ENCODE measurements around the gene NACAD.

NACAD gene

DNA sequence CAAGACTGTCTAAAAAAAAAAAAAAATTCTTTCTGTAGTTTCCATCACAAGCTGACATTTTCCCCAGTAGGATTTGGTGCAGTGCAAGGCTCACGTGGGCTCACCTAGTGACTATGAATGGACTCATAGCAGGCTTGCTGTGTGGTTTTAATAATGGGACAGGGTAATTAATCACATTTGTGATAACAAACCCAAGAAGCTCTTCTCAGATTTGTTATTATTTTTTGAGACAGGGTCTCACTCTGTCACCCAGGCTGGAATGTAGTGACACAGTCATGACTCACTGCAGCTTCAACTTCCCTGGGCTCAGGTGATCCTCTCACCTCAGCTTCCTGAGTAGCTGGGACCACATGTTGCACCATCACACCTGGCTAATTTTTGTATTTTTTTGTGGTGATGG lies 40.0 kb downstream of the NACAD start:
- no peak overlapping the region for H3K27ac ChIP-seq
- TF ChIP-seq ZFX (IDR thresholded peaks at IDR 0.05; ENCODE audit: borderline replicate concordance) = no peak
- TF ChIP-seq, protein P1, sequence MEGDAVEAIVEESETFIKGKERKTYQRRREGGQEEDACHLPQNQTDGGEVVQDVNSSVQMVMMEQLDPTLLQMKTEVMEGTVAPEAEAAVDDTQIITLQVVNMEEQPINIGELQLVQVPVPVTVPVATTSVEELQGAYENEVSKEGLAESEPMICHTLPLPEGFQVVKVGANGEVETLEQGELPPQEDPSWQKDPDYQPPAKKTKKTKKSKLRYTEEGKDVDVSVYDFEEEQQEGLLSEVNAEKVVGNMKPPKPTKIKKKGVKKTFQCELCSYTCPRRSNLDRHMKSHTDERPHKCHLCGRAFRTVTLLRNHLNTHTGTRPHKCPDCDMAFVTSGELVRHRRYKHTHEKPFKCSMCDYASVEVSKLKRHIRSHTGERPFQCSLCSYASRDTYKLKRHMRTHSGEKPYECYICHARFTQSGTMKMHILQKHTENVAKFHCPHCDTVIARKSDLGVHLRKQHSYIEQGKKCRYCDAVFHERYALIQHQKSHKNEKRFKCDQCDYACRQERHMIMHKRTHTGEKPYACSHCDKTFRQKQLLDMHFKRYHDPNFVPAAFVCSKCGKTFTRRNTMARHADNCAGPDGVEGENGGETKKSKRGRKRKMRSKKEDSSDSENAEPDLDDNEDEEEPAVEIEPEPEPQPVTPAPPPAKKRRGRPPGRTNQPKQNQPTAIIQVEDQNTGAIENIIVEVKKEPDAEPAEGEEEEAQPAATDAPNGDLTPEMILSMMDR (IDR thresholded peaks at IDR 0.05) = no peak

DNA sequence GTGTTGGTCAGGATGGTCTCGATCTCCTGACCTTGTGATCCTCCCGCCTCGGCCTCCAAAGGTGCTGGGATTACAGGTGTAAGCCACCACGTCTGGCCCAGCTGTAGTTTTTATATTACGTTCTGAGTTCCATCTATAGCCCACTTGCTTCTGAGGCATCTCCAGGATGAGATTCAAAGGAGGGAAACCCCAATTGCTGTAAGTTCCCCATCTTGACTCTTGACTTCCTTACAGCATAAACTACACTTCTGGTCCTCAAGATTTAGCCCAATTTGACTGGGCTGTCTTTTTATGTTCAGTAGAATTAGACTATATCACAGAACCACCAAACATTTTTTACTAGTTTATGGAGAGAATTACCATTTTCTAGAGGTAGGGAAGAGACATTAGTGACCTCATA lies 44.4 kb downstream of the NACAD start:
- TF ChIP-seq, protein P1 (IDR thresholded peaks at IDR 0.05) = no peak
- no peak for TF ChIP-seq ZFX (IDR thresholded peaks at IDR 0.05; ENCODE audit: borderline replicate concordance)
- H3K27ac ChIP-seq = no peak overlapping the region

DNA sequence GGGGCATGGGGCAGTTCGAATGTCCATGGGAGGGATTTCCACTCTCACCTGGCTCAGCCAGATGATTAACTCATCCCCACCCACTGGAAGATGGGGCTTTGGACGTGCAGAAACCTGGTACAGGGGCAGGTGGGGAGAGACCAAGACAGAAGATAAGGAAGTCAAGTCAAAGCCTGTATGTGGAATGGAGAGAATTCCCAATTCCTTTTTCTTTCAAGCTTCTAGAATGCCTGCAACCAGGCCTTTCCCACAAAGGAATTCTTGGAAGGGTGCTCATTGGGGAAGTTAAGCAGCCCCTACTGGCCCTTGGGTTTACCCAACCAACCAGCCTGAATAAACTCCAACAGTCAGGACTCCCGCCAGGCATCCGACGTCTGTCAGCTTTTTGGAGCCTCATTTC lies 49.7 kb downstream of the NACAD start:
- TF ChIP-seq, protein P1 (IDR thresholded peaks at IDR 0.05) = no peak
- no peak for TF ChIP-seq ZFX (IDR thresholded peaks at IDR 0.05; ENCODE audit: borderline replicate concordance)

DNA sequence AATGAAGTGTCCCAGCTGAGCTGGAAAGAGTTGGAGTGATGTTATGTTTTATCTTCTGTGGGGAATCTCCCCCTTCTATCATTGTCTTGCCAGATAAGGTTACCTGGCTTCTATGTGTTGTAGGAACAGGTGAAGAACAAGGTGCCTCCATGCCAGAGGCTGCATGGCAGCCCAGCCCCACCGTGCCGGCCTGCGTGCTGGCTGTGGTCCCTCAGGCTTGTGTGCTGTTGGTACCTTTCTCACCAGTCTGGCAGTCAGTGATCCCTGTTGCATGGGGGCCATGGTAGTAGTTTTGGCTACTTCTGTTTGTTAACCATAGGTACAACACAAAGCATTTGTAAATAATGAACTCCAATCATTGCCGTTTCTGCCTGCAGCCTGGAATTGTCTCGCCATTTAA lies 50.9 kb downstream of the NACAD start:
- TF ChIP-seq ZFX (IDR thresholded peaks at IDR 0.05; ENCODE audit: borderline replicate concordance) = no peak
- TF ChIP-seq, protein P1 (IDR thresholded peaks at IDR 0.05) = no peak
- no peak overlapping the region for H3K27ac ChIP-seq

More for the DNA sequence above, 49.7 kb downstream of the NACAD start:
- H3K27ac ChIP-seq = no peak overlapping the region

DNA sequence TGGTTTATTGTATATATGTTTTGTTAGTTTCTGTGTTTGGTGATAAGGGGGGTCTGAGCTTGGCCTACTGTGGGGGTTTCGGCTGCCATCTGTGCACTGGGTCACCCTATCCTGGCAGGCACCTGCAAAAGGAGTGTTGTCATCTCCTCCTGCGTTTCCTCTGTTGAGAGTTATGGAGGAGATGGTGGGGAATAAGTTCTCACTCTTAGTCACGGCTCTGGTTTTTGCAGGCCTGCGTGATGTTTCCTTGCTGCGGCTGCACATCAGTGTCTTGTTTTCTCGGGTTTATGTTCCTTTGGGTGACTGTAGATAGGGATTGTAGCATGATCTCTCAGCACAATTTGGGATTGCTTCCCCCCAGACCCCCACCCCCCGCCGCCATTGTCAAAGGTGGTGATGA lies 52.0 kb downstream of the NACAD start:
- TF ChIP-seq, protein P1 (IDR thresholded peaks at IDR 0.05) = no peak
- TF ChIP-seq ZFX (IDR thresholded peaks at IDR 0.05; ENCODE audit: borderline replicate concordance) = no peak
- no peak overlapping the region for H3K27ac ChIP-seq

DNA sequence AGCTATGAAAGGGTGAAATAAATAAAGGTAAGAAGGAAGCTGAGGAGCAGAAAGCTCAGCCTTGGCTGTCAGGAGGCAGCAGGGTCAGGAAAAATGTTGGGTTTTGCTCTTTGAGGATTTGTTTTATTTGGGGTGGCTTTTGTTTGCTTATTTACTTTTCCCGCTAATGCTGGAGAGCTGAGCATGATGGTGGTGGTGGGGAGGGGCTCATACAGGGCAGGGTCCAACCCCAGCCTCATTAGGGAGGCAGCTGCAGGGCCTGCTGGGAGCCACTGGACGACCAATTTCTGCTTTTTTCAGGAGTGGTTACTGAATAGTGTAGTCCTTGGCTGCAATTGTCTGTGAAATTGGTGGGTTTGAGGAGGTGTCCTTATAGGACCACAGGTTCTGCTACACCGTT lies 52.5 kb downstream of the NACAD start:
- no peak overlapping the region for H3K27ac ChIP-seq
- TF ChIP-seq, protein P1 (IDR thresholded peaks at IDR 0.05) = no peak
- TF ChIP-seq ZFX (IDR thresholded peaks at IDR 0.05; ENCODE audit: borderline replicate concordance) = no peak

DNA sequence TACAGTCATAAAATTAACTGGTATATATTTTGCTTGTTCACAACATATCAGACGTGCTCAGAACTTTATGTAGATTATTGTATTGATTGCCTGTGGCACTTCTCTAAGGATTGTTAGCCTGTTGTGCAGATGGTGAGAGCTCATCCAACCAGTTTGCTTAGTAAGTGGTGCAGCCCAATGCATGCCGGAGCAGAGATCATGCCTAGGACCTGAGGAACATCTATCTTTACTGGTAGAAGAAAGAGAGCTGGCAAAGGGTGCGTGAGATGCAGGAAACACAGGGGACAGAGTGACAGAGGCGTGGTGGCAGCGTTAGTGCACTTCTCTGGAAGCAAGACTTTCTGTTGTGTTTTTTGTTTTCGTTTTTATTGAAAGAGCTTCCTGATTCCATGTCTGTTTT lies 52.9 kb downstream of the NACAD start:
- TF ChIP-seq ZFX (IDR thresholded peaks at IDR 0.05; ENCODE audit: borderline replicate concordance) = no peak
- TF ChIP-seq, protein P1 (IDR thresholded peaks at IDR 0.05) = no peak
- no peak overlapping the region for H3K27ac ChIP-seq
